A549 (cell line): ENCODE data around the gene MATR3.

Experiments used
- CBX2 ChIP-seq: fragments of 200-600 bp; sonication (generic); IDR thresholded peaks from 2 replicates; pipeline ENCODE4 v1.6.1; 2016; ENCODE audit warnings: low read depth, mild to moderate bottlenecking, borderline replicate concordance
- CBX8 ChIP-seq: fragments of 200-600 bp; sonication (generic); IDR thresholded peaks from 2 replicates; pipeline ENCODE4 v1.6.1; 2016
- CTCF ChIP-seq: fragments of >200 bp; sonication (Bioruptor Twin); formaldehyde crosslinking; IDR thresholded peaks from 3 replicates; pipeline ENCODE4 v1.5.1; 2016
- EP300 ChIP-seq, 2 experiments: fragments of >200 bp; sonication (Bioruptor Twin); formaldehyde crosslinking; IDR thresholded peaks; 2 replicates in 1 of 2; 3 replicates in 1 of 2; pipeline ENCODE4 v1.6.1; 2016 to 2017
- ESRRA ChIP-seq: fragments of 150-350 bp; IDR thresholded peaks from 2 replicates; pipeline ENCODE4 v1.6.1; 2014; ENCODE audit warnings: mild to moderate bottlenecking, low read length, borderline replicate concordance
- POLR2A ChIP-seq: IDR thresholded peaks from 2 replicates; pipeline ENCODE4 v1.6.1; 2012; ENCODE audit warnings: mild to moderate bottlenecking, low read length
- RNF2 ChIP-seq: fragments of 200-600 bp; sonication (generic); IDR thresholded peaks from 2 replicates; pipeline ENCODE4 v1.6.1; 2016; ENCODE audit warnings: low read depth, mild to moderate bottlenecking, antibody characterized with exemption, moderate library complexity, borderline replicate concordance
- SMC3 ChIP-seq: fragments of >200 bp; sonication (Bioruptor Twin); formaldehyde crosslinking; IDR thresholded peaks from 3 replicates; pipeline ENCODE4 v1.6.1; 2018; ENCODE audit warnings: inconsistent platforms
- ZFP36 ChIP-seq: fragments of 450-650 bp; IDR thresholded peaks from 2 replicates; pipeline ENCODE4 v1.6.1; 2014; ENCODE audit warnings: borderline replicate concordance; ENCODE audit not compliant: partially characterized antibody

GRCh38 chr5:139360384-139360783, 66.8 kb downstream of the MATR3 start:
- no peak for TF ChIP-seq CTCF
- no peak for TF ChIP-seq CBX2
- TF ChIP-seq RNF2: no peak
- no peak for TF ChIP-seq POLR2A
- no peak for TF ChIP-seq ESRRA
- no peak for TF ChIP-seq CBX8
- TF ChIP-seq SMC3: no peak
- TF ChIP-seq ZFP36: no peak
- no peak for TF ChIP-seq EP300 (IDR thresholded peaks at IDR 0.05)
